BLaER1 (cell line): ENCODE data around the gene COPS8.

Experiments
- H3K27ac ChIP-seq: shearing (Covaris generic); formaldehyde crosslinking; 2 replicates; pipeline ENCODE4 v1.8.1; 2022
- H3K27me3 ChIP-seq: shearing (Covaris generic); formaldehyde crosslinking; 2 replicates; pipeline ENCODE4 v1.8.1; 2022
- H3K36me3 ChIP-seq: shearing (Covaris generic); formaldehyde crosslinking; 2 replicates; pipeline ENCODE4 v1.8.1; 2022
- H3K4me1 ChIP-seq: shearing (Covaris generic); formaldehyde crosslinking; 2 replicates; pipeline ENCODE4 v1.8.1; 2022
- H3K4me2 ChIP-seq: shearing (Covaris generic); formaldehyde crosslinking; 2 replicates; pipeline ENCODE4 v1.8.1; 2022
- H3K4me3 ChIP-seq: shearing (Covaris generic); formaldehyde crosslinking; 2 replicates; pipeline ENCODE4 v1.8.1; 2022
- H3K9ac ChIP-seq: shearing (Covaris generic); formaldehyde crosslinking; 2 replicates; pipeline ENCODE4 v1.8.1; 2022
- H3K9me3 ChIP-seq: shearing (Covaris generic); formaldehyde crosslinking; 2 replicates; pipeline ENCODE4 v1.8.1; 2022
- H4K20me1 ChIP-seq: shearing (Covaris generic); formaldehyde crosslinking; 2 replicates; pipeline ENCODE4 v1.8.1; 2022
- Cebpa-rat ChIP-seq: shearing (Covaris generic); IDR thresholded peaks from 2 replicates; pipeline ENCODE4 v1.8.1; 2022

Gene COPS8

DNA sequence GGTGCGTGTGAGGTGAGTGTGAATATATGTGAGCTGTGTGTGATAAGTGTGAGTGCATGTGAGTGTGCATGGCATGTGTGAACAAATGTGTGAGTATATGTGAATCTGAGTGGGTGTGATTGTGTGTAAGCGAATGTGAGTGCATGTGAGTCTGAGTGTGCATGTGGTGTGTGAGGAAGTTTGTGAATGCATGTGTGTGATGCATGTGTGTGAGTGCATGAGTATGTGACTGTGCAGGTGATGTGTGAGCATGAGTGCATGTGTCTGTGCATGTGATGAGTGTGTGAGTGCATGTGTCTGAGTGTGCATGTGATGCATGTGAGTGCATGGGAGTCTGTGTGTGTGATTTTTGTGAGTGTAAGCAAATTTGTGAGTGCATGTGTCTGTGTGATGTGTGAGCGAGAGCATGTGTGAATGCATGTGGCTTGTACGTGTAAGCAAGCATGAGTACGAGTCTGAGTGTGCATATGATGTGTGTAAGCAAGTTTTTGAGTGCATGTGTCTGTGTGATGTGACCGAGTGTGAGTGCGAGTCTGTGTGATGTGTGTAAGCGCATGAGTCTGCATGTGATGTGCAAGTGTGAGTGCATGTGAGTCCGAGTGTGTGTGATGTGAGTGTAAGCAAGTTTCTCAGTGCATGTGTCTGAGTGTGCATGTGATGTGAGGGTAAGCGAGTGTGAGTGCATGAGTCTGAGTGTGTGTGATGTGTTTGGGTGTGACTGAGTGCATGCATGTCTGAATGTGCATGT, 43.3 kb downstream of the COPS8 start:
- H3K9ac ChIP-seq: no peak overlapping the region
- no peak overlapping the region for H3K4me2 ChIP-seq
- H3K4me3 ChIP-seq: no peak overlapping the region
- TF ChIP-seq Cebpa-rat: no peak
- no peaks in the 10 kb centered on the region for H3K9me3 ChIP-seq
- no peaks in the 10 kb centered on the region; the same call in 1 of the 2 replicates for H3K4me1 ChIP-seq
- no peaks in the 10 kb centered on the region for H3K36me3 ChIP-seq
- H4K20me1 ChIP-seq: no peaks in the 10 kb centered on the region
- no peak overlapping the region for H3K27ac ChIP-seq
- H3K27me3 ChIP-seq: no peaks in the 10 kb centered on the region

DNA sequence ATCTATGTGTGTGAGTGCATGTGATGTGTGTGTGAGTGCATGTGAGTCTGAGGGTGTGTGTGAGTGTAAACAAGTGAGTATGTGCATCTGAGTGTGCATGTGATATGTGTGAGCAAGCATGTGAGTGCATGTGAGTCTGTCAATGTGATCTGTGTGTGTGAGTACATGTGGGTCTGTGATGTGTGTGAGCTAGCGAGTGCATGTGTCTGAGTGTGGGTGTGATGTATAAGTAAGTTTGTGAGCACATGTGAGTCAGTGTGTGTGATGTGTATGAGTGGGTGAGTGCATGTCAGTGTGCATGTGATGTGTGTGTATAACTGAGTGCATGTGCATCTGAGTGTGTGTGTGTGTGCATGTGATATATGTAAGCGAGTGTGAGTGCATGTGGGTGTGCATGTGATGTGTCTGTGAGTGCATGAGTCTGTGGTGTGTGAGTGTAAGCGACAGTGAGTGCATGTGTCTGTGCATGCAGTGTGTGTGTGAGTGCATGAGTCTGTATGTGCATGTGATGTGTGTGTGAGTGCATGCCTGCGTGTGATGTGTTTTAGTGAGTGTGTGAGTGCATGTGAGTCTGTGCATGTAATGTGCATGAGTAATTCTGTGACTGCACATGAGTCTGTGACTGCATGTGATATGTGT, 44.1 kb downstream of the COPS8 start:
- Histone ChIP-seq H3K4me3 (no peak overlapping the region), H3K4me2 (no peak overlapping the region), H3K9me3 (no peaks in the 10 kb centered on the region), H4K20me1 (no peaks in the 10 kb centered on the region), H3K27me3 (no peaks in the 10 kb centered on the region), H3K4me1 (no peaks in the 10 kb centered on the region; the same call in 1 of the 2 replicates), H3K9ac (no peak overlapping the region), H3K27ac (no peak overlapping the region), H3K36me3 (no peaks in the 10 kb centered on the region)
- no peak for TF ChIP-seq Cebpa-rat

DNA sequence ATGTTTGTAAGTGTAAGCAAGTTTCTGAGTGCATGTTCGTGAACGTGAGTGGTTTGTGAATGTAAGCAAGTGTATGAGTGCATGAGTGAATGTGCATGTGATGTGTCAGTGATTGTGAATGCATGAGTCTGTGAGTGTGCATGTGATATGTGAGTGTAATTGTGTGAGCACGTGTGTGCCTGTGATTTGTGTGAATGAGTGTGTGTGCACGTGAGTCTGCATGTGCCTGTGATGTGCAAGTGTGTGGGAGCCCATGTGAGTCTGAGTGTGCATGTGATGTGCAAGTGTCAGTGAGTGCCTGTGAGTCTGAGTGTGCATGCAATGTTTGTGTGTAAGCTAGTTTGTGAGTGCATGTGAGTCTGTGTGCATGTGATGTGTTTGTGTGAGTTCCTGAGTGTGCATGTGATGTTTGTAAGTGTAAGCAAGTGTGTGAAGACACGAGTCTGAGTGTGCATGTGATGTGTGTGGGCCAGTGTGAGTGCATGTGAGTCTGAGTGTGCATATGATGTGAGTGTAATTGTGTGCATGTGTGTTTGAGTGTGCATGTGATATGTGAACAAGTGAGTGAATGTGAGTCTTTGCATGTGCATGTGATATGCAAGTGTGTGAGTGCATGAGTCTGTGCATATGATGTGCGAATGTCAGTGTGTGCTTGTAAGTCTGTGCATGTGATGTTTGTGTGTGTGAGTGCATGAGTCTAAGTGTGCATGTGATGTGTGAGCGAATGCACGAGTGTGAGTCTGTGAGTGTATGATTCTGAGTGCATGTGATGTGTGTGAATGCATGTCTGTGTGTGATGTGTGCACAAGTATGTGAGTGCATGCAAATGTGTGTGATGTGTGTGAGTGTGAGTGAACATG, 45.1 kb downstream of the COPS8 start:
- H4K20me1 ChIP-seq: no peaks in the 10 kb centered on the region
- TF ChIP-seq Cebpa-rat: no peak

DNA sequence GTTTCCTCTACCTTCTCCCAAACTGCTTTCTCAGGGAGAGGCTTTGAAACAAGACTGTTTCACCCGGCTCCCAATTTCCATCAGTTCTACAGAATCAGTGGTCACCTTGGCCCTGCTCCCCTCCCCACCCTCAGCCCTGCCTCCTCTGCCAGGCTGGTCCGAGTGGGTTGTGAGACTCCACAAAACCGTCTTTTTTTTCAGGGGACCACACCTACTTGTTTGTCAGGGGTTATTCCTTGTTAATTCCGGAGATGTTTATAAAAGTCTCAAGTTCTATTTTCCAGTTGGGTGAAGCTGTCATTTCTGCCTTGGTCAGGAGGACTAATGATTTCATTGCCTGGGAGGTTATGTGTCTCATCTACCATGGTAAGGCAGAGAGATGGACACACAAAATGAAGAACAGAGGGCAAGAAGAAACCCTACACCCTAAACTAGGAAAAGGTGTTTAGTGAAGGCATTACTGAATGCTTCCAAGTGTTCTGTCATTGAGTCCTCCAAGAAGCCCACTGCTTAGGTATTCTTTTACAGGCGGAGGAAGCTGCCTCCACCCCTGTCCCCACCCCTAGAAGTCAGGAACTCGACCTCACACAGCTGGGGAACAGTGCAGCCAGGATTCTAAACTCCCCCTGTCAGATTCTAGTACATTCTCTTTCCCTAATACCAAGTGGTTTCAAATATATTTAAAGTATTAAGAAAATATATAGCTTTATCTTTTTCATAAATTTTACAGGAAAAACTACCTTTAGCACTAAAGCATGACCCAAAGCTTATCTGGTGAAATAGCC, 46.3 kb downstream of the COPS8 start:
- no peaks in the 10 kb centered on the region; the same call in 1 of the 2 replicates for H3K4me1 ChIP-seq
- no peaks in the 10 kb centered on the region for H3K9me3 ChIP-seq
- H3K4me2 ChIP-seq: no peak overlapping the region
- no peak overlapping the region for H3K27ac ChIP-seq
- no peak overlapping the region for H3K4me3 ChIP-seq
- no peak overlapping the region for H3K9ac ChIP-seq
- no peaks in the 10 kb centered on the region for H3K36me3 ChIP-seq
- no peaks in the 10 kb centered on the region for H3K27me3 ChIP-seq
- H4K20me1 ChIP-seq: no peaks in the 10 kb centered on the region
- no peak for TF ChIP-seq Cebpa-rat

More for the DNA sequence above, 45.1 kb downstream of the COPS8 start:
- no peaks in the 10 kb centered on the region for H3K36me3 ChIP-seq
- H3K4me3 ChIP-seq: no peak overlapping the region
- no peaks in the 10 kb centered on the region for H3K9me3 ChIP-seq
- H3K27ac ChIP-seq: no peak overlapping the region
- H3K27me3 ChIP-seq: no peaks in the 10 kb centered on the region
- no peaks in the 10 kb centered on the region; the same call in 1 of the 2 replicates for H3K4me1 ChIP-seq
- H3K4me2 ChIP-seq: no peak overlapping the region
- H3K9ac ChIP-seq: no peak overlapping the region

DNA sequence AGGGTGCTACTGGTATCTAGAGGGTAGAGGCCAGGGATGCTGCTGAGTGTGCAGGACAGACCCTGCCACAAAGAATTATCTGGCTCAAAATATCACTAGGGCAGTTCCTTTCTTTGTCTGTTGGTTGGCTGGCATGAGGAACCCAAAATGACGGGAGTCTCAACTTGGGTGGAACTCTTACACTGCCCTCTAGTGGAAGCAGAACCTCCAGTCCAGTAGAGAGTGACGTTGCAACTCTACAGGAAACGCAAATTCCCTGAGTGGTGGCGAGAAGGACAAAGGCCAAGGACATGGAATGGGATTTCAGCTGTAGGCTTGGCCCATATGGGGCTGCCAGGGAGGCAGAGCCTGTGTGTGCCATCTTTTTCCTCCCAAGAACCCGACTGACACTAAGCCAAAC, 47.1 kb downstream of the COPS8 start:
- no peak overlapping the region for H3K27ac ChIP-seq
- no peaks in the 10 kb centered on the region for H4K20me1 ChIP-seq
- H3K9ac ChIP-seq: no peak overlapping the region
- no peaks in the 10 kb centered on the region; the same call in 1 of the 2 replicates for H3K4me1 ChIP-seq
- no peak for TF ChIP-seq Cebpa-rat
- H3K36me3 ChIP-seq: no peaks in the 10 kb centered on the region
- H3K27me3 ChIP-seq: no peaks in the 10 kb centered on the region
- H3K9me3 ChIP-seq: no peaks in the 10 kb centered on the region
- H3K4me2 ChIP-seq: no peak overlapping the region
- no peak overlapping the region for H3K4me3 ChIP-seq

DNA sequence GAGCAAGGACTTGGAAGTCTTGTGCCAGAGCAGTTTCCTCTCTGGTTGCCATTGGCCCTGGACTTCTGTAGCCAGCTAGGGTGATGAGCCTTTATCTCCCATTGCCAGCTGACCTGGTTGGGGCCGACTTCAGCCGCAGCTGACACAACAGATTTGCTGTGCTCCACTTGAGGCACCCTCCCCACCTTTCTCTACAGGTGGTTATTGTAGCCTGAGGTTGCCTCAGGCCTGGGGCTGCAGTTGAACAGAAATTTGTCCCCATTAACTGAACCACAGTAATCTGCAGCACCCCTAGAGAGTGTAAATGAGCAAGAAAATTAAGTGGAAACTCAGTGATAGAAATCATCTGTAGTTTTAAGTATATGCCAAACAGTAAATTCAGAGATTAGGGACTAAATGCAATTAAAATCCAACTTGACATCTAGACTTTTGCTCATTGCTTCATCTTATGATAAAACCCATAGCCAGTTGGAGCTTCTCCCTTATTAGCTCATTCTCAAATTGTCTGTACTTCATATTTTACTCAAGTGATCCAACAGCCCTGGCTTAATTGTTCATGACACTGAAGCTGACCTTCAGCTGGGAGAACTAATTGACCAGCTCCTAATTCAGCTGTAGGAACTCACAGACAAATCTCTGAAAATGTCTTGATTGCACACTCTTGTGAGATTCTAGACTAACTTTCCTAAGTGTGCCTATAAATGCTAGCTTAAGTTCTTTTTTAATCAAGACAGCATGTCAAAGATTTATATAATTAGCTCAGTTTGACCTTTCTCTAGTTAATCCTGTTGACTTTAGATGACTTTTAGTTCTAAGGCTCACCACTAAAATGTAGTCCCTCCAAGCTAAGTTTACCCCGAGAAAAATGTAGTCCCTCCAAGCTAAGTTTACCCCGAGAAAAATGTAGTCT, 48.9 kb downstream of the COPS8 start:
- Histone ChIP-seq H4K20me1 (no peaks in the 10 kb centered on the region), H3K9ac (no peak overlapping the region), H3K27me3 (no peaks in the 10 kb centered on the region), H3K27ac (no peak overlapping the region), H3K4me3 (no peak overlapping the region), H3K4me1 (no peaks in the 10 kb centered on the region), H3K9me3 (no peaks in the 10 kb centered on the region), H3K36me3 (no peaks in the 10 kb centered on the region), H3K4me2 (no peak overlapping the region)
- no peak for TF ChIP-seq Cebpa-rat

DNA sequence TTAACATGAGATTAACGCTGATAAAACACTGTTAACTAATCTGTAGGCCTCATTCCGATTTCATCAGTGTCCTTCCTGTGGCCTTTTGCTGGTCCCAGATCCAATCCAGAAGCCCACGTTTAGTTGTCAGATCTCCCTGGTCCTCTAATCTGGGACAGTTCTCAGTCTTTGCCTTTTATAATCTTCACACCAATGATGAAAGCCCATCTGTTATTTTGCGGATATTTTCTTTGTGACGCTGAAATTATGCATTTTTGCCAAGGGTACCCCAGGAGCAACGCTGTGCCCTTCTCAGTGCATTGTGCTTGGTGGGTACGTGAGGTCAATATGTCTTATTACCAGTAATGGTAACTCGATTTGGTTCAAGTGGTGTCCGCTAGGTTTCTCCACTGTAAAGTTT, 51.1 kb downstream of the COPS8 start:
- TF ChIP-seq Cebpa-rat: no peak
- Histone ChIP-seq H3K4me1 (no peaks in the 10 kb centered on the region), H3K4me3 (no peak overlapping the region), H3K27me3 (no peaks in the 10 kb centered on the region), H3K27ac (no peak overlapping the region), H3K9me3 (no peaks in the 10 kb centered on the region), H3K9ac (no peak overlapping the region), H3K36me3 (no peaks in the 10 kb centered on the region), H4K20me1 (no peaks in the 10 kb centered on the region), H3K4me2 (no peak overlapping the region)

DNA sequence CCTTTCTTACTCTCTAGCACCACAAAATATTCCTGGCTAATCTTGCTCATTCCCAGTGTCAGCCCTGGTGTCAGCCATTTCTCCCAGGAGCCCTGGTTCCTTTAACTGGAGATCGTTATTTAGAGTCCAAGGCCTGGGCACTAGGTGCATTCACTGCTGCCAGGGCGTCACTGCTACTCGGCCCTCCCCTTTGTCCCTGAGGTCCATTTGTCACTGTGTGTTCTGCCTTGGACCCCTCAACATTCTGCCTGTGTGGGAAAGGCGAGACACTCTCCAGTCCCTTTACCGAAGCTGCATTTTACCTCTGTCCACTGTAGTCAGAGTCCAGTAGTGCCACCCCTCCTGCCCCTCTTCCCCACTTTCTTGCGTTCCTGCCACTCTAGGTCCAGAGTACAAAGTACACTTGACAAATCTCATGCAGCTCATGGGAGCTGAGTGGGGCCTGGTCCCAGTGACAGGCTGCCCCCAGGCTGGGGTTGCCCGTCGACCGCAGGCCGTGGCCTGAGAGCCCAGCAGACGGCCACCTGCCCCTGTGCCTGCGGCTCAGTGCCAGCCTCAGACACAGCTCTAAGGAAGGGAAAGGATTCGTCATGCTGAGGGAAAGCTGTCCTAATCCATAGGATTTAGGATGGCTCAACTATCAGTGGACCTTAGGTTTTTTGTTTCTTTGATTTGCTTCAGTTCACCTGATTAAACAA, 52.1 kb downstream of the COPS8 start:
- no peak overlapping the region for H3K4me2 ChIP-seq
- H3K36me3 ChIP-seq: no peaks in the 10 kb centered on the region
- no peaks in the 10 kb centered on the region for H4K20me1 ChIP-seq
- H3K9me3 ChIP-seq: no peaks in the 10 kb centered on the region
- TF ChIP-seq Cebpa-rat: no peak
- H3K27me3 ChIP-seq: no peaks in the 10 kb centered on the region
- H3K4me3 ChIP-seq: no peak overlapping the region
- H3K9ac ChIP-seq: no peak overlapping the region
- H3K4me1 ChIP-seq: no peaks in the 10 kb centered on the region
- H3K27ac ChIP-seq: no peak overlapping the region
